Psoas muscle (tissue), 8 donors: ENCODE data around the gene SRRT. TPM values are rescaled to one million over a fixed set of nuclear protein-coding genes. Genes with fewer than 3 reads are reported as not detected.
"Not testable (repeated sequence)": the region's sequence is repeated elsewhere in the genome, so short reads cannot be mapped to it uniquely, and the experiment has no call there.

Experiments used
- ATAC-seq, 4 donors: fragments of 200-7000 bp; cut with Tn5 transposase; one replicate each; pipeline ENCODE4 v1.9.1; 2020; ENCODE audit warnings: moderate library complexity in 3 of 4, mild to moderate bottlenecking in 2 of 4
- DNase-seq, 2 donors: peaks; one replicate each; pipeline ENCODE4 v3.0.0-alpha.2; 2020
- H3K27ac ChIP-seq: fragments of 200-600 bp; one replicate; pipeline ENCODE4 v1.8.0; 2022
- H3K27me3 ChIP-seq, 3 donors: fragments of 200-600 bp in 1 of 3; one replicate each; pipeline versions ENCODE4 v1.6.1 to v1.8.0; 2013 to 2022; ENCODE audit warnings: low read length in 2 of 3, mild to moderate bottlenecking in 2 of 3, moderate library complexity in 1 of 3; ENCODE audit not compliant: insufficient read depth in 3 of 3
- H3K36me3 ChIP-seq, 2 donors: fragments of 200-600 bp in 1 of 2; one replicate each; pipeline versions ENCODE4 v1.6.1 to v1.8.0; 2013 to 2022; ENCODE audit warnings: low read depth in 1 of 2, mild to moderate bottlenecking in 1 of 2, moderate library complexity in 1 of 2; ENCODE audit not compliant: insufficient read depth in 1 of 2
- H3K4me1 ChIP-seq: fragments of 200-600 bp; one replicate; pipeline ENCODE4 v1.8.0; 2022
- H3K4me3 ChIP-seq: fragments of 200-600 bp; one replicate; pipeline ENCODE4 v1.8.0; 2022; ENCODE audit warnings: mild to moderate bottlenecking
- H3K9me3 ChIP-seq: fragments of 200-600 bp; one replicate; pipeline ENCODE4 v1.8.0; 2022
- CTCF ChIP-seq: fragments of 200-600 bp; IDR thresholded peaks from one replicate; pipeline ENCODE4 v1.8.0; 2022; ENCODE audit warnings: antibody characterized with exemption
- WGBS, 3 donors: extraction: QIAGEN DNeasy Blood & Tissue Kit; methylation state at CpG; one replicate each; pipeline versions ENCODE4 v1.1.6 to v1.1.7; 2013; 5-methylcytosine and 5-hydroxymethylcytosine counted together
- intact Hi-C, 2 donors: fragments of 100-400 bp; cut with DNase I; formaldehyde crosslinking; loops; one replicate each; pipeline versions ENCODE4 v1.11.0 to v1.14.2; 2022
- polyA plus RNA-seq, 3 donors: library from polyadenylated mRNA; stranded (reverse); fragments of 200-250 nt; gene quantifications; one replicate each; pipeline ENCODE4 v1.2.3, GENCODE V29; 2013
- total RNA-seq, 4 donors: library from RNA; stranded (reverse); fragmentation: NEBNext Ultra II Directional in 2 of 4; extraction: Animal tissue kit (Norgen Biotek cat#: 25700) in 2 of 4; gene quantifications; one replicate each; pipeline versions ENCODE4 v1.2.1 to v1.2.4, GENCODE V29; 2021 to 2023
- donor health status: healthy with polysubstance abuse.
- donor health status: DM: no; HTN: no; CAD: no; lungs with moderate emphysema.
- donor health status: Bipolar disorder and iron deficiency.
- donor health status: healthy.
- donor health status: DM: yes; HTN: yes; CAD: no.
- donor health status: DM: no; HTN: no; CAD: no.
- donor health status: DM: no; HTN: no; CAD: no.
- donor health status: DM: yes; HTN: yes; CAD: no.

The SRRT gene
- total and polyA plus RNA-seq, 7 donors = 46.8 to 79.8 (median 51.2) TPM

GRCh38 chr7:100921039-100921438 lies 46.1 kb downstream of the SRRT start:
- Histone ChIP-seq H3K27ac (no peak overlapping the region), H3K4me1 (no peaks in the 10 kb centered on the region), H3K27me3 (no peaks in the 10 kb centered on the region), H3K36me3 (no peaks in the 10 kb centered on the region), H3K4me3 (no peak overlapping the region), H3K9me3 (no peaks in the 10 kb centered on the region)
- no peak for TF ChIP-seq CTCF
- intact Hi-C loops = no loop called here
- ATAC-seq (no peak), DNase-seq (no peak)

GRCh38 chr7:100923616-100924015 lies 48.7 kb downstream of the SRRT start:
- DNase-seq, H3K4me3 ChIP-seq, H3K4me1 ChIP-seq, H3K36me3 ChIP-seq, intact Hi-C loops, ATAC-seq, H3K27me3 ChIP-seq, H3K27ac ChIP-seq, H3K9me3 ChIP-seq: not testable (repeated sequence)
- 52 to 65% (median 62%) methylated on average over 4 of the region's 4 CpGs for WGBS, 3 donors

GRCh38 chr7:100929808-100930174 lies 54.9 kb downstream of the SRRT start:
- TF ChIP-seq CTCF = no peak
- intact Hi-C loops = no loop called here
- DNase-seq = no peak
- no peak overlapping the region for H3K27ac ChIP-seq
- WGBS, 3 donors = 91 to 95% (median 94%) methylated on average over 1 of the region's 1 CpG
- H3K27me3 ChIP-seq = no peaks in the 10 kb centered on the region
- no peaks in the 10 kb centered on the region for H3K4me1 ChIP-seq
- ATAC-seq = no peak
- H3K36me3 ChIP-seq = no peaks in the 10 kb centered on the region
- H3K4me3 ChIP-seq = no peak overlapping the region
- no peaks in the 10 kb centered on the region for H3K9me3 ChIP-seq

- H3K27ac ChIP-seq = no peak overlapping the region
- intact Hi-C loops = no loop called here
- DNase-seq (no peak), ATAC-seq (no peak)
- no peaks in the 10 kb centered on the region for H3K27me3 ChIP-seq
- no peak overlapping the region for H3K4me3 ChIP-seq
- WGBS, 3 donors = 52 to 53% (median 53%) methylated on average over 4 of the region's 4 CpGs
- H3K36me3 ChIP-seq = no peaks in the 10 kb centered on the region
- no peaks in the 10 kb centered on the region for H3K9me3 ChIP-seq
- TF ChIP-seq CTCF = no peak
- H3K4me1 ChIP-seq = no peaks in the 10 kb centered on the region
Observed at GRCh38 chr7:100933734-100934133, 58.8 kb downstream of the SRRT start.

GRCh38 chr7:100935381-100935780 lies 60.5 kb downstream of the SRRT start:
- not testable (repeated sequence) for ATAC-seq
- WGBS, 3 donors = 68 to 80% (median 77%) methylated on average over 2 of the region's 2 CpGs

GRCh38 chr7:100936167-100936566 lies 61.3 kb downstream of the SRRT start:
- H3K4me1 ChIP-seq, DNase-seq, H3K9me3 ChIP-seq, H3K4me3 ChIP-seq, H3K27me3 ChIP-seq, H3K27ac ChIP-seq, H3K36me3 ChIP-seq, ATAC-seq, intact Hi-C loops: not testable (repeated sequence)
- 88 to 91% (median 88%) methylated on average over 7 of the region's 7 CpGs for WGBS, 3 donors

More at GRCh38 chr7:100935381-100935780, 60.5 kb downstream of the SRRT start:
- H3K27me3 ChIP-seq, H3K4me1 ChIP-seq, H3K9me3 ChIP-seq, H3K36me3 ChIP-seq, DNase-seq, H3K27ac ChIP-seq, H3K4me3 ChIP-seq, intact Hi-C loops: not testable (repeated sequence)

Other genes starting within 250 kb of the SRRT start
- not detected for gene TFR2, start 233.6 kb upstream of the SRRT start, total RNA-seq
- gene TFR2, start 233.6 kb upstream of the SRRT start, polyA plus RNA-seq = under 1 TPM in 2 of 3 donors, not detected in 1; 0.04 to 0.36 TPM
- gene ACTL6B, start 218.7 kb upstream of the SRRT start, total RNA-seq = not detected
- under 1 TPM in 1 of 3 donors, not detected in 2; 0.03 TPM for gene ACTL6B, start 218.7 kb upstream of the SRRT start, polyA plus RNA-seq
- gene GNB2, start 201.4 kb upstream of the SRRT start, total RNA-seq = 100 to 1,000 TPM in 3 of 4 donors, 10 to 100 TPM in 1; 87.1 to 130 (median 121) TPM
- 100 to 1,000 TPM; 112 to 148 (median 117) TPM for gene GNB2, start 201.4 kb upstream of the SRRT start, polyA plus RNA-seq
- 10 to 100 TPM; 18.0 to 39.1 (median 23.9) TPM for gene GIGYF1, start 180.9 kb upstream of the SRRT start, total RNA-seq
- gene GIGYF1, start 180.9 kb upstream of the SRRT start, polyA plus RNA-seq = 10 to 100 TPM in 2 of 3 donors, 1 to 10 TPM in 1; 9.9 to 16.1 (median 10.5) TPM
- gene POP7, start 169.0 kb upstream of the SRRT start, total RNA-seq = 10 to 100 TPM; 28.4 to 44.4 (median 39.4) TPM
- 100 to 1,000 TPM in 1 of 3 donors, 10 to 100 TPM in 2; 74.1 to 129 (median 86.0) TPM for gene POP7, start 169.0 kb upstream of the SRRT start, polyA plus RNA-seq
- not detected for gene EPO, start 154.6 kb upstream of the SRRT start, total RNA-seq
- not detected for gene EPO, start 154.6 kb upstream of the SRRT start, polyA plus RNA-seq
- gene ZAN, start 141.5 kb upstream of the SRRT start, total RNA-seq = not detected
- gene ZAN, start 141.5 kb upstream of the SRRT start, polyA plus RNA-seq = not detected
- 10 to 100 TPM; 10.3 to 13.9 (median 11.3) TPM for gene EPHB4, start 47.6 kb upstream of the SRRT start, total RNA-seq
- 1 to 10 TPM; 5.1 to 9.2 (median 5.1) TPM for gene EPHB4, start 47.6 kb upstream of the SRRT start, polyA plus RNA-seq
- 1 to 10 TPM; 2.9 to 4.7 (median 3.9) TPM for gene SLC12A9, start 22.4 kb upstream of the SRRT start, total RNA-seq
- gene SLC12A9, start 22.4 kb upstream of the SRRT start, polyA plus RNA-seq = 1 to 10 TPM; 2.2 to 3.3 (median 2.5) TPM
- 1 to 10 TPM; 5.0 to 8.8 (median 6.8) TPM for gene TRIP6, start 7.7 kb upstream of the SRRT start, total RNA-seq
- 1 to 10 TPM; 4.3 to 7.1 (median 5.3) TPM for gene TRIP6, start 7.7 kb upstream of the SRRT start, polyA plus RNA-seq
- 1 to 10 TPM; 2.5 to 8.0 (median 6.0) TPM for gene UFSP1, start 14.6 kb downstream of the SRRT start, total RNA-seq
- 1 to 10 TPM; 3.7 to 7.6 (median 4.3) TPM for gene UFSP1, start 14.6 kb downstream of the SRRT start, polyA plus RNA-seq
- 10 to 100 TPM; 21.4 to 99.2 (median 36.8) TPM for gene ACHE, start 20.8 kb downstream of the SRRT start, total RNA-seq
- gene ACHE, start 20.8 kb downstream of the SRRT start, polyA plus RNA-seq = 10 to 100 TPM; 10.7 to 23.8 (median 14.2) TPM
- gene MUC3A, start 74.4 kb downstream of the SRRT start, total RNA-seq = under 1 TPM; 0.10 to 0.79 (median 0.30) TPM
- gene MUC3A, start 74.4 kb downstream of the SRRT start, polyA plus RNA-seq = under 1 TPM; 0.22 to 0.37 (median 0.30) TPM
- under 1 TPM in 2 of 4 donors, not detected in 2; 0.02 to 0.13 TPM for gene MUC12, start 94.5 kb downstream of the SRRT start, total RNA-seq
- under 1 TPM in 1 of 3 donors, not detected in 2; 0.09 TPM for gene MUC12, start 94.5 kb downstream of the SRRT start, polyA plus RNA-seq
- gene MUC17, start 145.0 kb downstream of the SRRT start, total RNA-seq = under 1 TPM in 1 of 4 donors, not detected in 3; 0.02 TPM
- gene MUC17, start 145.0 kb downstream of the SRRT start, polyA plus RNA-seq = under 1 TPM in 1 of 3 donors, not detected in 2; 0.03 TPM
- 10 to 100 TPM; 10.1 to 15.7 (median 13.8) TPM for gene TRIM56, start 210.4 kb downstream of the SRRT start, total RNA-seq
- gene TRIM56, start 210.4 kb downstream of the SRRT start, polyA plus RNA-seq = 10 to 100 TPM in 1 of 3 donors, 1 to 10 TPM in 2; 3.2 to 13.3 (median 5.8) TPM